NCI-H146 (cell line): Measurements from ENCODE around the gene EEF1AKMT3.
A peak's percentile ranks its signal among the peaks of the same experiment; 100 is the strongest.

Experiments
- DNase-seq: peaks from one replicate; lab custom pipeline; 2025; lab: John Stamatoyannopoulos, UW

Gene EEF1AKMT3

GRCh38 chr12:57735198-57735855, 37.1 kb upstream of the EEF1AKMT3 start:
- DNase-seq, result no peak

DNA sequence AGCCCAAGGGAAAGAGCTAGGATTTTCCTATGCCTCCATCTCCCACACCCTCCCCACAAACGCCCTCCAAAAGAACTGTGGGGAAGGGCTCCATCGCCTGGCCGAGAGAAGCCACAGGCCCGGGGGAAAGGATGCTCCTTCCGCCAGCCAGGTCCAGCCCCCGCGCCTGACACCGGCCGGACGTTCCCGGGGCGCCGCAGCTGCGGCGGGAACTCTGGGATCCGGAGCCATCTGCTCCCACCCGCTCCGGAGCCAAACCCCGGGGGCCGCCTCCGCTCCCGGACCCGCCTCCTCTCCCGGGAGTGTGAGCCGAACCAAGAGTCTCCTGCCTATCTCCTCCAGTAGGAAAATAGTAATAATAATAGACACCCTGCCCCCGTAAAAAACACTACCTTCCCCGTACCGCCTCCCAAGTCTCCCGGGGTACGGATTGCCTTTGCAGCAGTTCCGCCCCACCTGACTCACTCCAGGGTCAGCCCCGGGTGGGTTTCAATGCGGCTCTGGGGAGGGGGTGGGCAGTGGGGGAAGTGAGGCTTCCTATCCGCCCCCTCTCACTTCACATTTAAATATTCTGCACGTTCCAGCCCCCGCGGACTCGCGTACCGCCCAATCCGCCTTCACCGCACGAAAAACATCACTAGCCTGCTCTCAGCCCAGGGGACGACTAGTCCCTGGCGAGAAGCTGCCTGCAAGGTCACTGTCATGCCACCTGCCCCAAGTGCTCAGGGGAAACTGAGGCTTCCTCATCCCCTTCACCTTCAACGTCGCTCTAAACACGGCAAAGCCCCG, 36.3 kb upstream of the EEF1AKMT3 start:
- DNase-seq, result peak; percentile 74

DNA sequence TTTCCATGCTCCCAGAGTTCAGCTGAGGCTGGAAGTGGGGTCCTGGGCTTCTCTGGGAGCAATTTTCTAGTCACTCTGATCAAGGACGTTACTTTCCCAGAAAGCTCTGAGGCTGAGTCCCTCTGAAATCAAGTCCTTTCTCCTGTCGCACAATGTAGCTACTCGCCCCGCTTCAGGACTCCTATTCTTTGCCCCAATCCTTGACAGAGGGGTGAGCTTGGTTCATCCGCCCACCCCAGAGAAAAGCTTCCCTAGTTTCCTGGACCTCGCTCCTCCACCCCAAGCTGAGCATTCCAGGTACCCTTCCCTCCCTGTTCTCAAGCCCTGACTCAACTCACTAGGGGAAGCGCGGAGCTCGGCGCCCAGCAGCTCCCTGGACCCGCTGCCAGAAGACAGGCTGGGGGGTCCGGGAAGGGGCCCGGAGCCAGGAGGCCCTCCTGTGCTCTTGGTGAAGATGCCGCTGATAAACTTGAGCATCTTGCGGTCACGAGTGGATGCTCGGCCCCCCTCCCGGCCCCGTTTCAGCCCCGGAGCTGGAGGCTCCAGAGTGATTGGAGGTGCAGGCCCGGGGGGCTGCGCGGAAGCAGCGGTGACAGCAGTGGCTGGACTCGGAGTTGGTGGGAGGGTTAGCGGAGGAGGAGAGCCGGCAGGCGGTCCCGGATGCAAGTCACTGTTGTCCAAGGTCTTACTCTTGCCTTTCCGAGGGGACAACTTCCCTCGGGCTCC, 35.5 kb upstream of the EEF1AKMT3 start:
- DNase-seq, result peak; percentile 21

- DNase-seq, result peak; percentile 31
Observed at GRCh38 chr12:57737467-57738460, 34.6 kb upstream of the EEF1AKMT3 start.

- DNase-seq, result peak; percentile 52
Observed at GRCh38 chr12:57738661-57739237, 33.7 kb upstream of the EEF1AKMT3 start, which contains the start of gene AGAP2. TSS of gene AGAP2 (minus strand) at chr12:57738742. CDS start at chr12:57738246, 496 bp downstream.

DNA sequence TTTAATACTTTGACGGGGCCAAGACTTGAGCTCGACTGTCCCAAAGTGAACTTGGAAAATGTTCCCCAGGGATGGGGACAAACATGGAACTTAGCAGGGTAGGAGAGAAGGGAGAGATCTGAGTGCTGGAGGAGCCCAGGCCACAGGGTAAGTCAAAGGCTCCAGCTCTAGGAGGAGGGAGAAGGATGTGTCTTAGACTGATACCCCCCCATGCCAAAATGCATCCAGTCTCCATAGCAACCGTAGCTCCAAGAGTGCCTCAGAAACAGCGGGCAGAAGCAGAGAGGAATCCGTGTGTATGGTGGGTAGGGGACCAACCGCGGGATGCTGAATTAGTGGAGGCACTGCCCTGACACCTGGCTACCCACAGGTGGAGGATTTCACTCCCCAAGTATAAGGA, 33.0 kb upstream of the EEF1AKMT3 start:
- DNase-seq, result no peak

DNA sequence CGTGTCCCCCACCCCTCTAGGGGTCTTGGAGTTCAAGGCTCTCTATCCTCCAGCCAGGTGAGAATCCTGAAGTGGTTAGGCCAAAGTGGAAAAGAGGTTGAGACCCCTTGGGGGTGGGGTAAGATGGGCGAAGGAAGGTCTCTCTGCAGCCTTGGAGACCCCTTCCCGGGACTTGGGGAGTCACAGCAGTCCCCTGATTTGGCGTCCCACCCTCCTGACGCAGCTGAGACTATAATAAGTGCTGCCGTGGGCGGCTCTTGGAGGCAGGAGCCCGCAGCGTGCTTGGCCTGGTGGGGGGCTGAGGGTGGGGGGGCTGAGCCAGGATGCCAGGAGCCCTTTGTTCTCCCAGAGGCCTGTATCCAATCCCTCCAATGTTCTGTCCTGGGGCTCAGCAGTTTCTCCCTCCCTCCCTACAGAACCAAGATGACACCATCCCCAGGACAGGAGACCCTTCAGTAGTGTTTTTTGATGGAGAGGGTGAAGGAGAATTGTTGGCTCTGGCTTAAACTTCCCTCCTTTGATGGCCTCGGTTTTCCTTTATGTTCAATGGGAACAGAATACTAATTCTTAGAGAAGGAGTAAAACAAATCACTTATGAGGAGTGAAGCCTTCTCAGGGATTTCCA, 32.4 kb upstream of the EEF1AKMT3 start:
- DNase-seq, result no peak

GRCh38 chr12:57740656-57741412, 31.6 kb upstream of the EEF1AKMT3 start:
- peak; percentile 40 for DNase-seq

DNA sequence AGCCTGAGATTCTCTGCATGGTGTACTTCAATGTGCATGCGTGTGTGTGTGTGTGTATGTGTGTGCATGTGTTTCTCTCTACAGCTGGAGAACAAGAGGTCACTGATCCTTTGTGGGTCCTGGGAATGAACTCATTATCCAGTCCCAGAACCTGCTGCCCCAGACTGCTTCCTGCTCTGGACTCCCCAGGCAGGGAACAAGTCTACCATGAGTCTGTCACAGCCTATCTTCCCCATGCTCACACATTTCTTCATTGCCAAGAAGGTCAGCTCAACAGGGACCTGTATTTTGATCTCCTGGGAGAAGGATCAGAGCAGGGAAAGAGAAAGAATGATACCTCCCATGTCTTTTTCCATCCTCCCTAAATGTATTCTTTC, 31.0 kb upstream of the EEF1AKMT3 start:
- DNase-seq, result no peak

DNA sequence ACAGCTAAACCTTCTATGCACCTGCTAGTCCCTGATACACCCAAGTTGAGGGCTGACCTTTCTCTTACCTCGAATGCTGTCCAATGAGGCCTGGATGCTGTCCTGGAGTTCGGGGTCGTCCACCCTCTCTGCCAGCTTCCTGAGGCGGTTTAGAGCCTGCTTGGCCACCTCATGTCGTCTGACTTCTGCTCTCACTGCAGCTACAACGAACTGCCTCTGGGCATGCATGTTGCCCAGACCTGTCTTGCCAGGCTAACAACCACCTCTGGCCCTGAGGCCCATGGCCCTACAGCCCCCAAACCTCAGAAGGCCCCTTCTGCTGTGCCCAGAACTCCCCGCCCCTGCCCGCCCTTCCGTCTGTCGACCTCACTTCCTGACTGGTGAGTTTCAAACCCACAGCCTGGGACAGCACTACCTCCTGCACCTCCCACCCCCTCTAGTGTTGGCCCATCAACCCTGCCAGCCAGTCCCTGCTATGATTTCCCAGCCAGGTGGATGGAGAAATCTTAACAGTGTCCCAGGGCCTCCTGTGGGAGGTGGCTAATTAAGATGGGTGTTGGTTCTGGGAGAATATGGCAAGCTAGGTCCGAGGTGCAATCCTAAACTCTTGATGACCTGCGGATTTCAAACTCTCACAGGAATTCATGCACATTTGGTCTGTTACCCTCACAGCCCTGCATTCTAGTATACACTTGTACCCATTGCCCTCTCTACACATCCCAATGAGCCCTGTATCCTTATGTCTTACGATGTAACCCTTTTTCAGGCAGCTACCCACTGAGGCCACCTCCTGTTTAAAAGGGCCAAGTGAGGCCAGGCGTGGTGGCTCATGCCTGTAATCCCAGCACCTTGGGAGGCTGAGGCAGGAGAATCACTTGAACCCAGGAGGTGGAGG, 30.3 kb upstream of the EEF1AKMT3 start:
- DNase-seq, result no peak

- DNase-seq, result no peak
Observed at GRCh38 chr12:57743769-57744168, 28.6 kb upstream of the EEF1AKMT3 start.

- DNase-seq, result peak; percentile 48
Observed at GRCh38 chr12:57744194-57744776, 28.1 kb upstream of the EEF1AKMT3 start.

DNA sequence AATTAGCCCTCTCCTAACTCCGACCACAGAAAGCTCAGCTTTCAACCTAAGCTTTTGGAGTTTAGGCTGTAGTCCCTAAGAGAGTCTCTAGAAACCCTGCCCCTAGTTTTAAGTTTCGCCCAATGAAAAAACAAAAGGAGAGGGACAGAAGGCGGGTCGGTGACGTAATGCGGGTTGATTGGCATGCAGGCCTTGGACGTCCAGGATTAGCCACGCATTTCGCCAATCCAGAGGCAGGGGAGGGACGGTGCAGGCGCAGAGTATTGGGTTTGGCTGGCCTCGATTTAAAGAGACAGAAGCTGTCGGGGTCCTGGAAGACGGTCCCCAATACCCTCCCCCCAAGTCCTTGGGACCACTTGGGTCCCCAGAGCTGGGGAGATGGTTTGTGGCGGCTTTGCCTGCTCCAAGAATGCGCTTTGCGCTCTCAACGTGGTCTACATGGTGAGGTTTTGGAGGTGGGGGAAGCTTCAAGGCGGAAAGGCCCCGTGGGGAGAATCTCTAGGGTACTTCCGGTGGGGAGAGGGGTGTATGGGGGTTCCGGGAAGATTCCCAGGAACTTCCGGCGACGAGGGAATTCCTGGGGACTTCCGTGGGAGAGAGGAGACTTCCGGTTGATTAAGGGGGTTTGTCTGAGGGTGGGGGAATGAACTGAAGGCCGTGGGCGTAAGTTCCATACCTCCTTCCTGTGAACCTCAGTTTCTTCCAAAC, 27.5 kb upstream of the EEF1AKMT3 start, which contains the start of gene TSPAN31:
TSPAN31 (plus strand) TSS at position 263 of the 708 bp plus-strand sequence; CDS start at position 379, 116 bp downstream.
- peak; percentile 97 for DNase-seq

DNA sequence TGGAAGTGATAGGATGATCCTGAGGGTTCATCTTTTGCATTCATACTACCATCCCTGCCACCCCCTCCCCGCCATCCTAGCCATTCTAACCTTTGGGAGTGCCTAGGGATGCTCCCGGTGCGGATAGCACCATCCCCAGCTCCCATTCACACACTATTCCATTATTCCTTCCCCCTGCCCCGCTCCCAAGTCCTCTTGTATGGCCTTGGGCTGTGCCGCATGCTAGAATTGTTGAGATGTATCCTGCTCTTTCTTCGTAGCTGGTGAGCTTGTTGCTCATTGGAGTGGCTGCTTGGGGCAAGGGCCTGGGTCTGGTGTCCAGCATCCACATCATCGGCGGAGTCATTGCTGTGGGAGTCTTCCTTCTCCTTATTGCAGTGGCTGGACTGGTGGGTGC, 26.9 kb upstream of the EEF1AKMT3 start:
- DNase-seq, result no peak

GRCh38 chr12:57746025-57746424, 26.4 kb upstream of the EEF1AKMT3 start:
- no peak for DNase-seq

- DNase-seq, result no peak
Observed at GRCh38 chr12:57749061-57749460, 23.4 kb upstream of the EEF1AKMT3 start.

GRCh38 chr12:57750561-57751431, 21.6 kb upstream of the EEF1AKMT3 start:
- DNase-seq, result no peak
